Caco-2 (cell line): Measurements from ENCODE around the gene SAMD5. TPM values are rescaled to one million over a fixed set of nuclear protein-coding genes. Genes with fewer than 3 reads are reported as not detected.

ENCODE experiments used
- BruUV-seq: library from RNA; stranded (reverse); fragments of 400-500 nt; replicated peaks from 2 replicates; lab custom pipeline; 2021; lab: Mats Ljungman, UMichigan
- CTCF ChIA-PET: fragments of 300-600 bp; sonication (Branson Sonifier 250); formaldehyde crosslinking; loops from one replicate; lab custom pipeline; 2022; ENCODE audit warnings: antibody characterized with exemption; lab: Charles Lee
- POLR2A ChIA-PET: fragments of 300-600 bp; sonication (Branson Sonifier 250); formaldehyde crosslinking; loops from one replicate; lab custom pipeline; 2022; ENCODE audit warnings: antibody characterized with exemption; lab: Charles Lee
- DNase-seq, 2 experiments: peaks; one replicate each; pipeline versions ENCODE4 v3.0.0 to v3.0.0-alpha.2; 2020 to 2022
- H3K27me3 ChIP-seq: replicated peaks from 2 replicates; pipeline ENCODE4 v1.6.0; 2011; ENCODE audit warnings: low read length; ENCODE audit not compliant: control insufficient read depth, insufficient read depth
- H3K36me3 ChIP-seq: 2 replicates; pipeline ENCODE4 v1.5.1; 2011; ENCODE audit warnings: low read length; ENCODE audit not compliant: control insufficient read depth, insufficient read depth
- H3K4me1 ChIP-seq: fragments of 250-450 bp; sonication (Bioruptor Pico); 2 replicates; pipeline ENCODE4 v1.5.1; 2020; ENCODE audit warnings: mild to moderate bottlenecking
- H3K4me3 ChIP-seq: 2 replicates; pipeline ENCODE4 v1.5.1; 2011; ENCODE audit warnings: low read depth, mild to moderate bottlenecking, control low read depth, low read length
- H3K9me3 ChIP-seq: fragments of 250-450 bp; sonication (Bioruptor Pico); 2 replicates; pipeline ENCODE4 v1.5.1; 2020; ENCODE audit warnings: mild to moderate bottlenecking, moderate library complexity
- H3K27ac Mint-ChIP-seq: one replicate; pipeline ENCODE4 v1.8.0; 2022; ENCODE audit warnings: mixed read lengths; ENCODE audit not compliant: unreplicated experiment
- H3K27me3 Mint-ChIP-seq: one replicate; pipeline ENCODE4 v1.8.0; 2022; ENCODE audit warnings: mixed read lengths; ENCODE audit not compliant: insufficient read depth, unreplicated experiment
- H3K36me3 Mint-ChIP-seq: one replicate; pipeline ENCODE4 v1.8.0; 2022; ENCODE audit warnings: mild to moderate bottlenecking, mixed read lengths; ENCODE audit not compliant: insufficient read depth, unreplicated experiment
- H3K4me1 Mint-ChIP-seq: one replicate; pipeline ENCODE4 v1.8.0; 2022; ENCODE audit warnings: low read depth, mixed read lengths; ENCODE audit not compliant: unreplicated experiment
- H3K4me3 Mint-ChIP-seq: one replicate; pipeline ENCODE4 v1.8.0; 2022; ENCODE audit warnings: mild to moderate bottlenecking, moderate library complexity, mixed read lengths; ENCODE audit not compliant: unreplicated experiment
- H3K9me3 Mint-ChIP-seq: one replicate; pipeline ENCODE4 v1.8.0; 2022; ENCODE audit warnings: mixed read lengths; ENCODE audit not compliant: unreplicated experiment
- CTCF ChIP-seq, 2 experiments: fragments of 200-600 bp in 1 of 2; IDR thresholded peaks; 1 replicate in 1 of 2; 2 replicates in 1 of 2; pipeline versions ENCODE4 v1.5.1 to v1.8.0; 2011 to 2022; ENCODE audit warnings: antibody characterized with exemption in 1 of 2, control low read depth in 1 of 2, inconsistent platforms in 1 of 2, low read depth in 1 of 2, low read length in 1 of 2, mild to moderate bottlenecking in 1 of 2, moderate library complexity in 1 of 2; ENCODE audit not compliant: insufficient read depth in 1 of 2, severe bottlenecking in 1 of 2, unreplicated experiment in 1 of 2
- intact Hi-C: fragments of 100-400 bp; cut with micrococcal nuclease; formaldehyde crosslinking; loops from one replicate; pipeline ENCODE4 v1.10.0; 2022; ENCODE audit not compliant: unreplicated experiment
- total RNA-seq: library from RNA; stranded (reverse); gene quantifications from 2 replicates; pipeline ENCODE4 v1.2.3, GENCODE V29; 2022

Gene SAMD5
- total RNA-seq, 1 experiment from 2014 or later: 13.4 TPM

GRCh38 chr6:147527197-147527596, 18.7 kb downstream of the SAMD5 start:
- Histone ChIP-seq H3K4me3 (no peak overlapping the region), H3K9me3 (no peaks in the 10 kb centered on the region), H3K36me3 (no peaks in the 10 kb centered on the region), H3K4me1 (peaks cover 19% of the 10 kb centered on the region), H3K27me3 (no peaks in the 10 kb centered on the region)
- H3K36me3 Mint-ChIP-seq: peaks cover 10% of the 10 kb centered on the region
- no peak for DNase-seq
- peaks cover 21% of the 10 kb centered on the region for H3K4me1 Mint-ChIP-seq
- TF ChIP-seq CTCF (IDR thresholded peaks at IDR 0.05; ENCODE audit: insufficient read depth in 1 of 2, low read depth in 1 of 2, low read length in 1 of 2, severe bottlenecking in 1 of 2, unreplicated experiment in 1 of 2): no peak
- H3K27ac Mint-ChIP-seq: no peak overlapping the region
- no peaks in the 10 kb centered on the region for H3K9me3 Mint-ChIP-seq
- ChIA-PET POLR2A (interaction anchor here (0.5 kb wide), 1 partner anchor 680 kb away, joined by 5 read pairs; no protein-coding TSS in a partner anchor), CTCF (interaction anchor here (0.8 kb wide), 1 partner anchor 653 kb away, joined by 3 read pairs; no protein-coding TSS in a partner anchor)
- intact Hi-C loops: no loop called here
- no peak overlapping the region for H3K4me3 Mint-ChIP-seq
- H3K27me3 Mint-ChIP-seq: no peaks in the 10 kb centered on the region
- BruUV-seq: no TSS peak

GRCh38 chr6:147528511-147529145, 20.1 kb downstream of the SAMD5 start:
- POLR2A ChIA-PET: no interaction called here
- no peaks in the 10 kb centered on the region for H3K36me3 ChIP-seq
- CTCF ChIA-PET: no interaction called here
- Mint-ChIP-seq H3K36me3 (peaks cover 10% of the 10 kb centered on the region), H3K9me3 (no peaks in the 10 kb centered on the region), H3K27ac (no peak overlapping the region), H3K27me3 (no peaks in the 10 kb centered on the region), H3K4me1 (peaks cover 18% of the 10 kb centered on the region), H3K4me3 (no peak overlapping the region)
- intact Hi-C loops: no loop called here
- H3K4me3 ChIP-seq: no peak overlapping the region
- no peak for TF ChIP-seq CTCF (IDR thresholded peaks at IDR 0.05; ENCODE audit: insufficient read depth in 1 of 2, low read depth in 1 of 2, low read length in 1 of 2, severe bottlenecking in 1 of 2, unreplicated experiment in 1 of 2)
- no TSS peak for BruUV-seq
- DNase-seq: no peak
- no peaks in the 10 kb centered on the region for H3K27me3 ChIP-seq
- H3K4me1 ChIP-seq: peaks cover 19% of the 10 kb centered on the region
- no peaks in the 10 kb centered on the region for H3K9me3 ChIP-seq

GRCh38 chr6:147530132-147531060, 21.9 kb downstream of the SAMD5 start:
- H3K27ac Mint-ChIP-seq: no peak overlapping the region
- H3K4me1 Mint-ChIP-seq: peaks cover 10% of the 10 kb centered on the region
- DNase-seq: peak in 1 of 2 experiments; percentile 15
- intact Hi-C loops: no loop called here
- no peaks in the 10 kb centered on the region for H3K9me3 Mint-ChIP-seq
- Histone ChIP-seq H3K36me3 (no peaks in the 10 kb centered on the region), H3K4me1 (peaks cover 19% of the 10 kb centered on the region), H3K9me3 (no peaks in the 10 kb centered on the region), H3K4me3 (no peak overlapping the region), H3K27me3 (no peaks in the 10 kb centered on the region)
- H3K36me3 Mint-ChIP-seq: peaks cover 10% of the 10 kb centered on the region
- no TSS peak for BruUV-seq
- no peaks in the 10 kb centered on the region for H3K27me3 Mint-ChIP-seq
- ChIA-PET POLR2A (no interaction called here), CTCF (no interaction called here)
- H3K4me3 Mint-ChIP-seq: no peak overlapping the region
- TF ChIP-seq CTCF (IDR thresholded peaks at IDR 0.05; ENCODE audit: insufficient read depth in 1 of 2, low read depth in 1 of 2, low read length in 1 of 2, severe bottlenecking in 1 of 2, unreplicated experiment in 1 of 2): no peak
